BJ (cell line): Measurements from ENCODE around the gene GPC6. TPM values are rescaled to one million over a fixed set of nuclear protein-coding genes. Genes with fewer than 3 reads are reported as not detected.

Experiments used
- CTCF ChIA-PET: fragments of 350-600 bp; formaldehyde crosslinking; extraction: SDS; loops from one replicate; lab custom pipeline; 2021; ENCODE audit warnings: antibody characterized with exemption, inconsistent platforms; lab: Yijun Ruan, JAX
- POLR2A ChIA-PET: fragments of 300-600 bp; sonication (Branson Sonifier 250); formaldehyde crosslinking; extraction: SDS; loops from one replicate; lab custom pipeline; 2021; ENCODE audit warnings: antibody characterized with exemption; lab: Charles Lee
- DNase-seq: peaks from one replicate; pipeline ENCODE4 v3.0.0-alpha.2; 2011; ENCODE audit warnings: low read depth
- H3K27me3 ChIP-seq: 2 replicates; pipeline ENCODE4 v1.6.0; 2011; ENCODE audit warnings: low read length; ENCODE audit not compliant: control insufficient read depth, insufficient read depth
- H3K36me3 ChIP-seq: 2 replicates; pipeline ENCODE4 v1.5.1; 2011; ENCODE audit warnings: low read length; ENCODE audit not compliant: control insufficient read depth, insufficient read depth
- H3K4me3 ChIP-seq: 2 replicates; pipeline ENCODE4 v1.5.1; 2011; ENCODE audit warnings: low read depth, mild to moderate bottlenecking, control low read depth, low read length
- polyA plus RNA-seq: library from polyadenylated mRNA; depleted of rRNA; stranded (reverse); fragments of >200 nt; gene quantifications from 2 replicates; pipeline ENCODE4 v1.2.3, GENCODE V29; 2011
- TF ChIP-seq, protein P1 (sequence below): IDR thresholded peaks from 2 replicates; pipeline ENCODE4 v1.5.1; 2011; ENCODE audit warnings: low read depth, mild to moderate bottlenecking, control low read depth, inconsistent platforms, low read length, moderate library complexity; ENCODE audit not compliant: insufficient read depth

GPC6 gene
- polyA plus RNA-seq, 1 experiment = 23.0 TPM

DNA sequence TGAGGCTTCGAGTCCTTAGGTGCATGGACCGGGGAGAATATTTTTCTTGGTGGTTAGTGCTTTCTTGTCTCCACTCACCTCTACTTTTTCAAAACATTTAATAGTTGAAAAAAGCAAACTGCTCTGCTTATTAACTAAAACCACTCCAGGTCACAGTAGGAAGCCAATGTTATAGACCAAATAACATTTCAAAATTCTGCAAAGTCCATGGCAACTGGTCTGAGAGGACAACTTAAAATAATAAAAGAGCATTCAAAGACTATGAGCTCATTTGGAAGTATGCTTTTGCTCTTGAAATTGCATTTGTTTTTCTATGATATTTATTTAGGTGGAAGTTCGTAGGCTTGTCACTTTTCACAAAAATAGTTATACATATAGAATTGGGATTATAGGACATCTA lies 769.9 kb downstream of the GPC6 start:
- ChIA-PET CTCF (no interaction called here), POLR2A (no interaction called here)
- Histone ChIP-seq H3K27me3 (no peaks in the 10 kb centered on the region), H3K4me3 (no peak overlapping the region), H3K36me3 (no peaks in the 10 kb centered on the region)
- no peak for DNase-seq
- TF ChIP-seq, protein P1, sequence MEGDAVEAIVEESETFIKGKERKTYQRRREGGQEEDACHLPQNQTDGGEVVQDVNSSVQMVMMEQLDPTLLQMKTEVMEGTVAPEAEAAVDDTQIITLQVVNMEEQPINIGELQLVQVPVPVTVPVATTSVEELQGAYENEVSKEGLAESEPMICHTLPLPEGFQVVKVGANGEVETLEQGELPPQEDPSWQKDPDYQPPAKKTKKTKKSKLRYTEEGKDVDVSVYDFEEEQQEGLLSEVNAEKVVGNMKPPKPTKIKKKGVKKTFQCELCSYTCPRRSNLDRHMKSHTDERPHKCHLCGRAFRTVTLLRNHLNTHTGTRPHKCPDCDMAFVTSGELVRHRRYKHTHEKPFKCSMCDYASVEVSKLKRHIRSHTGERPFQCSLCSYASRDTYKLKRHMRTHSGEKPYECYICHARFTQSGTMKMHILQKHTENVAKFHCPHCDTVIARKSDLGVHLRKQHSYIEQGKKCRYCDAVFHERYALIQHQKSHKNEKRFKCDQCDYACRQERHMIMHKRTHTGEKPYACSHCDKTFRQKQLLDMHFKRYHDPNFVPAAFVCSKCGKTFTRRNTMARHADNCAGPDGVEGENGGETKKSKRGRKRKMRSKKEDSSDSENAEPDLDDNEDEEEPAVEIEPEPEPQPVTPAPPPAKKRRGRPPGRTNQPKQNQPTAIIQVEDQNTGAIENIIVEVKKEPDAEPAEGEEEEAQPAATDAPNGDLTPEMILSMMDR = no peak

DNA sequence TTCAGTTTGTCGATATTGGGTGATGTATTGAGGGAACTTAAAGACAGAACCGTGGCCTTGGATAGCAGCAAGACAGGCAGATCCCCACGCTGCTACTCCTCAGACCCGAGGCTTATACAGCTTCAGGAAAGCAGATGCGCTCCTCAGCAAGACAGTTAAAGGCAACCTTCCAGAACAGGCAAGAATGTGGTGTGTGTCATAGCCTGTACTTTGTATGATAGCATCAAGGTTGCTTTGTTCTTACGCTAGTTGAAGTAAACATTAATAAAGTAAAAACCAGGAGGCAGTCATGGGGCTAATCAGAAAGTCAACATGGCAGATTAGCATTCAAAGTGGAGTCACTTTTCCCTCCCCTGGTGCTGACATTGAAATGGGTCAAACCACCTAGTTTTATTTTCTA lies 779.7 kb downstream of the GPC6 start:
- POLR2A ChIA-PET = no interaction called here
- H3K36me3 ChIP-seq = no peaks in the 10 kb centered on the region
- no peak overlapping the region for H3K4me3 ChIP-seq
- no peak for DNase-seq
- TF ChIP-seq, protein P1 = no peak
- no peaks in the 10 kb centered on the region for H3K27me3 ChIP-seq
- CTCF ChIA-PET = interaction anchor here (0.6 to 1.0 kb wide), 2 partner anchors 73 to 357 kb away, joined by 3 read pairs; no protein-coding TSS in a partner anchor

DNA sequence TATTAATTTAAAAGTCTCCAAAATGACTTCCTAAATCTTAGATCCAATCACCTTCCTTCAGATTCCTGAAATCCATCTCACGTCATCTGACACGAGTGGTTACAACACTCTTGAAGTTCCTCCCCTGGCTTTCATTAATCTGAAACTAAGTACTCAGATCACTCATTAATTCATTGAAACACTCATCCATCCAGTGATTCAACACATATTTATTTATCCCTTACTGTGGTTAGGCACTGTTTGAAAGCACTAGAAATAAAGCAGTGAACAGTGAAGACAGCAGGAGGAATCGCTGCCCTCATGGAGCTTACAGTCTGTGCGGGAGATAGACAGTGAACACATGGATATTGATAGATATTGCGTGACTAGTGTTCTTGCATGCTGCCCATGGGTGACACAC lies 780.5 kb downstream of the GPC6 start:
- ChIA-PET CTCF (no interaction called here), POLR2A (no interaction called here)
- DNase-seq = no peak
- no peak overlapping the region for H3K4me3 ChIP-seq
- TF ChIP-seq, protein P1 = no peak
- H3K27me3 ChIP-seq = no peaks in the 10 kb centered on the region
- H3K36me3 ChIP-seq = no peaks in the 10 kb centered on the region

DNA sequence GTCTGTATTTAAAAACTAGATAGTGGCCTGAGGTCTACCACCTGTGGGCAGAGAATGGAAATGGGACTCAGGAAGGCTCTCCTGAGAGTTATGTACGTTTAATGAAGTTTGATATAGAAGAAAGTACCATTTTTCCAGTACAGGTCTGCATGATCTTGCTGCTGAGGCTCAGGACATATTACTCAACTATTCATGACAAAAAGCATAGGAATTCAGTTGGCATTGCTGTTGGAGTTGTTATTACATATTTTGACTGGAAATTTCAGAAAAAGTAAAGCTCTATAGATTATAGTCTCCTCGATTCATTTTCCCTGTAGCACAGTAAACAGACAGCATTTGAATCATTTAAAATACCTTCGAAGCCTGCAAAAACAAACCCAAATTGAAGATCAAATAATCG lies 783.1 kb downstream of the GPC6 start:
- ChIA-PET POLR2A (no interaction called here), CTCF (no interaction called here)
- Histone ChIP-seq H3K4me3 (no peak overlapping the region), H3K27me3 (no peaks in the 10 kb centered on the region), H3K36me3 (no peaks in the 10 kb centered on the region)
- DNase-seq = peak; percentile 3
- TF ChIP-seq, protein P1 = no peak

DNA sequence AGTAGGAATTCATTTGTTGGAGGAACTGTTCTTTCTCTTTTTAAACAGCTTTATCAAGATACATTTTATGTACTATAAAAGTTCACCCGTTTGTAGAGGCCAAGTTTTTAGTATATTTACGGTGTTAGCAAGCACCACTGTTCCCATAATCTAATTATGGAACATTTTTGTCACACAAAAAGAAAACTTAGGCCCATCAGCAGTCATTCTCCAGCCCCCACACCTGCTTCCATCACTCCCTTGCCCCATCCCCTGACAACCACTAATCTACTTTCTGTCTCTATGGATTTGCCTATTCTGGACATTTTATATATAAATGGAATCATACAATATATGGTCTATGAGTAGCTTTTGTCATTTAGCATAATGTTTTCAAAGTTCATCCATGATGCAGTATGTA lies 787.9 kb downstream of the GPC6 start:
- no peak for DNase-seq
- ChIA-PET POLR2A (no interaction called here), CTCF (no interaction called here)
- no peaks in the 10 kb centered on the region for H3K27me3 ChIP-seq
- no peaks in the 10 kb centered on the region for H3K36me3 ChIP-seq
- TF ChIP-seq, protein P1 = no peak
- no peak overlapping the region for H3K4me3 ChIP-seq
